ENCODE results near the gene BTNL2.

- TF ChIP-seq CTCF (optimal IDR thresholded peaks at IDR 0.05 in 1 of 3, IDR thresholded peaks at IDR 0.05 in 1 of 3, conservative IDR thresholded peaks at IDR 0.05 in 1 of 3; ENCODE audit: extremely low read depth in 1 of 3, insufficient read depth in 2 of 3, low read length in 3 of 3) (no peak), EZH2 (IDR thresholded peaks at IDR 0.05; ENCODE audit: low read length) (no peak)
Measured at GRCh38 chr6:32396028-32396427, 11.0 kb downstream of the BTNL2 start.

Data from keratinocyte (primary cell).